Measurements from ENCODE around the gene LCN1.

- TF ChIP-seq CTCF (IDR thresholded peaks at IDR 0.05; ENCODE audit: extremely low read depth in 1 of 2, insufficient read depth in 1 of 2, low read depth in 1 of 2, low read length in 2 of 2) (no peak), POLR2A (IDR thresholded peaks at IDR 0.05; ENCODE audit: low read depth, low read length) (no peak), POLR2AphosphoS5 (IDR thresholded peaks at IDR 0.05; ENCODE audit: insufficient read depth, low read depth, low read length) (no peak), MAX (IDR thresholded peaks at IDR 0.05; ENCODE audit: insufficient read depth, insufficient read length) (no peak), EZH2 (IDR thresholded peaks at IDR 0.05; ENCODE audit: borderline replicate concordance, low read depth, low read length, severe bottlenecking) (no peak), GATA2 (IDR thresholded peaks at IDR 0.05; ENCODE audit: insufficient read depth, insufficient read length, low read depth, low read length) (no peak)
Observed at GRCh38 chr9:135490166-135490870, 30.9 kb upstream of the LCN1 start.
